Testis (tissue), 2 donors: ENCODE data around the gene UGT3A2.

Experiments
- POLR2A ChIP-seq: fragments of 450-650 bp; IDR thresholded peaks from one replicate; pipeline ENCODE4 v1.6.1; 2017; ENCODE audit warnings: antibody characterized with exemption, mild to moderate bottlenecking, moderate library complexity
- TF ChIP-seq, protein P1 (sequence below), 3 experiments: fragments of 450-650 bp in 2 of 3; fragments of 200-600 bp in 1 of 3; sonication (generic) in 1 of 3; IDR thresholded peaks; one replicate each; pipeline ENCODE4 v1.5.1; 2016 to 2019; ENCODE audit warnings: antibody characterized with exemption in 3 of 3, mild to moderate bottlenecking in 2 of 3, moderate library complexity in 1 of 3

DNA sequence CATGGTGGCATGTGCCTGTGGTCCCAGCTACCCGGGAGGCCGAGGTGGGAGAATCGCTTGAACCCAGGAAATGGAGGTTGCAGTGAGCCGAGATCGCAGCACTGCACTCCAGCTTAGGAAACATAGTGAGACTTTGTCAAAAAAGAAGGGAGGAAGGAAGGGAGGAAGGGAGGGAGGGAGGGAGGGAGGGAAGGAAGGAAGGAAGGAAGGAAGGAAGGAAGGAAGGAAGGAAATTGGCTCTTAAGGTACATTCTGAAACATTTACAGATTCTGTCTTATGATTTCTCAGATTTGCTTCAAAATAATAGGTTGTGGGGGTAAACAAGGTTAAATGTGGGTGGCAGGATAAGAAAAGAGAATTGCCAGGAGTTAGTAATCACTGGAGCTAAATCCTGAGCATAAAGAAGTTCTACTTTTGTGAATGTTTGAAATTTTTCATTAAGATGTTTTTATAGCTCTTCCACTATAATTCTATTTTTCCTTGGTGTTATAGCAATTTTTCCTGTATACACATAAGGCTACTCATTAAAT is 2.1 kb upstream of the UGT3A2 start:
- TF ChIP-seq, protein P1, sequence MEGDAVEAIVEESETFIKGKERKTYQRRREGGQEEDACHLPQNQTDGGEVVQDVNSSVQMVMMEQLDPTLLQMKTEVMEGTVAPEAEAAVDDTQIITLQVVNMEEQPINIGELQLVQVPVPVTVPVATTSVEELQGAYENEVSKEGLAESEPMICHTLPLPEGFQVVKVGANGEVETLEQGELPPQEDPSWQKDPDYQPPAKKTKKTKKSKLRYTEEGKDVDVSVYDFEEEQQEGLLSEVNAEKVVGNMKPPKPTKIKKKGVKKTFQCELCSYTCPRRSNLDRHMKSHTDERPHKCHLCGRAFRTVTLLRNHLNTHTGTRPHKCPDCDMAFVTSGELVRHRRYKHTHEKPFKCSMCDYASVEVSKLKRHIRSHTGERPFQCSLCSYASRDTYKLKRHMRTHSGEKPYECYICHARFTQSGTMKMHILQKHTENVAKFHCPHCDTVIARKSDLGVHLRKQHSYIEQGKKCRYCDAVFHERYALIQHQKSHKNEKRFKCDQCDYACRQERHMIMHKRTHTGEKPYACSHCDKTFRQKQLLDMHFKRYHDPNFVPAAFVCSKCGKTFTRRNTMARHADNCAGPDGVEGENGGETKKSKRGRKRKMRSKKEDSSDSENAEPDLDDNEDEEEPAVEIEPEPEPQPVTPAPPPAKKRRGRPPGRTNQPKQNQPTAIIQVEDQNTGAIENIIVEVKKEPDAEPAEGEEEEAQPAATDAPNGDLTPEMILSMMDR (IDR thresholded peaks at IDR 0.05) = no peak
- no peak for TF ChIP-seq POLR2A
